ENCODE results near the gene DENND1B. TPM values are rescaled to one million over a fixed set of nuclear protein-coding genes. Genes with fewer than 3 reads are reported as not detected.

DENND1B gene
- polyA plus RNA-seq, 1 experiment = 5.2 TPM

- ChIA-PET CTCF (no interaction called here), POLR2A (no interaction called here)
- TF ChIP-seq, protein P1, sequence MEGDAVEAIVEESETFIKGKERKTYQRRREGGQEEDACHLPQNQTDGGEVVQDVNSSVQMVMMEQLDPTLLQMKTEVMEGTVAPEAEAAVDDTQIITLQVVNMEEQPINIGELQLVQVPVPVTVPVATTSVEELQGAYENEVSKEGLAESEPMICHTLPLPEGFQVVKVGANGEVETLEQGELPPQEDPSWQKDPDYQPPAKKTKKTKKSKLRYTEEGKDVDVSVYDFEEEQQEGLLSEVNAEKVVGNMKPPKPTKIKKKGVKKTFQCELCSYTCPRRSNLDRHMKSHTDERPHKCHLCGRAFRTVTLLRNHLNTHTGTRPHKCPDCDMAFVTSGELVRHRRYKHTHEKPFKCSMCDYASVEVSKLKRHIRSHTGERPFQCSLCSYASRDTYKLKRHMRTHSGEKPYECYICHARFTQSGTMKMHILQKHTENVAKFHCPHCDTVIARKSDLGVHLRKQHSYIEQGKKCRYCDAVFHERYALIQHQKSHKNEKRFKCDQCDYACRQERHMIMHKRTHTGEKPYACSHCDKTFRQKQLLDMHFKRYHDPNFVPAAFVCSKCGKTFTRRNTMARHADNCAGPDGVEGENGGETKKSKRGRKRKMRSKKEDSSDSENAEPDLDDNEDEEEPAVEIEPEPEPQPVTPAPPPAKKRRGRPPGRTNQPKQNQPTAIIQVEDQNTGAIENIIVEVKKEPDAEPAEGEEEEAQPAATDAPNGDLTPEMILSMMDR (IDR thresholded peaks at IDR 0.05; ENCODE audit: insufficient read depth, low read depth, low read length) = no peak
- no peaks in the 10 kb centered on the region for H3K36me3 ChIP-seq (ENCODE audit: control insufficient read depth, insufficient read depth, low read length)
- no peak for DNase-seq (ENCODE audit: low read depth)
- H3K27me3 ChIP-seq (ENCODE audit: control insufficient read depth, insufficient read depth, low read length) = no peaks in the 10 kb centered on the region
- H3K4me3 ChIP-seq (ENCODE audit: low read depth, low read length) = no peak overlapping the region
Measured at GRCh38 chr1:197546989-197547388, 228.3 kb downstream of the DENND1B start.

GRCh38 chr1:197544553-197544952 is 230.7 kb downstream of the DENND1B start:
- no peak for DNase-seq (ENCODE audit: low read depth)
- H3K4me3 ChIP-seq (ENCODE audit: low read depth, low read length) = no peak overlapping the region
- ChIA-PET POLR2A (no interaction called here), CTCF (interaction anchor here (1.4 kb wide), 1 partner anchor 23 kb away, joined by 4 read pairs; no protein-coding TSS in a partner anchor)
- TF ChIP-seq, protein P1 (IDR thresholded peaks at IDR 0.05; ENCODE audit: insufficient read depth, low read depth, low read length) = no peak
- no peaks in the 10 kb centered on the region for H3K36me3 ChIP-seq (ENCODE audit: control insufficient read depth, insufficient read depth, low read length)
- no peaks in the 10 kb centered on the region for H3K27me3 ChIP-seq (ENCODE audit: control insufficient read depth, insufficient read depth, low read length)

DNA sequence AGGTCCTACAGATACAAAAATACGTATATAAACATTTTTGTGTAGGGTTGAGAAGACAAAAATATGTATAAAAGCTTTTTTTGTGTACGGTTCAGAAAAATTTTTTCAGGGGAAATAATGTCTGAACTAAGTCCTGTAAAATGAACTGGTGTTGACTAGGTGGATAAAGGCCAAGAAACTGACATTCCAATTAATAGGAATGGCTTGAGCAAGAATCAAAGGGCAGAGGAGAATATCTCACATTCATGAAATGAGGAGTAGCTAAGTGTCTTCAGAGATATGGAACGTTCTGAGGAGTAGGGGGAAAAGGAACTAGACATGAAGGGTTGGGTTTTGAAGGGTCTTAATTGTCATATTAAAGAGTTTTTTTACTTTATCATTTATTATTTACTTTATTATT is 231.2 kb downstream of the DENND1B start:
- H3K36me3 ChIP-seq (ENCODE audit: control insufficient read depth, insufficient read depth, low read length) = no peaks in the 10 kb centered on the region
- no peak overlapping the region for H3K4me3 ChIP-seq (ENCODE audit: low read depth, low read length)
- POLR2A ChIA-PET = no interaction called here
- TF ChIP-seq, protein P1 (IDR thresholded peaks at IDR 0.05; ENCODE audit: insufficient read depth, low read depth, low read length) = no peak
- DNase-seq (ENCODE audit: low read depth) = no peak
- CTCF ChIA-PET = no interaction called here
- no peaks in the 10 kb centered on the region for H3K27me3 ChIP-seq (ENCODE audit: control insufficient read depth, insufficient read depth, low read length)

DNA sequence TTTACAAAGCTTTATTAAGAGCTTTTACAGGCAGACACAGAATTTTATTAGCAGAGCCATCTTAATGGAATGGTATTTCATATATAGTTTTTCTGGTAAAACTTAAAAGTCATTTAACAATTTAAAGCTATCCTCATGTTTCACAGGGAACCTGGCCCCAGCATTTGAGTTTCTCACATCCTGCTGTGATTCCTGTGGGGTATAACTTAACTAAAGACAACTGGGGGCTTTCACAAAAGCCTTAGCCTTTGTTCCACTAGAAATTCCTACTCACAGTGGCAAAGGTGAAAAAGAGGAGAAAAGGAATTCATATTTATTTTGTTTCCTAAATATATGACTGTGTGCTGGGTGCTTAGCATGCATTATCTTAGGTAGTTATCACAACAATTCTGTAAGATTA is 233.9 kb downstream of the DENND1B start:
- Histone ChIP-seq H3K4me3 (ENCODE audit: low read depth, low read length) (no peak overlapping the region), H3K36me3 (ENCODE audit: control insufficient read depth, insufficient read depth, low read length) (no peaks in the 10 kb centered on the region), H3K27me3 (ENCODE audit: control insufficient read depth, insufficient read depth, low read length) (no peaks in the 10 kb centered on the region)
- ChIA-PET POLR2A (no interaction called here), CTCF (interaction anchor here (0.6 kb wide), 2 partner anchors 20 to 129 kb away, joined by 3 read pairs; no protein-coding TSS in a partner anchor)
- no peak for DNase-seq (ENCODE audit: low read depth)
- TF ChIP-seq, protein P1 (IDR thresholded peaks at IDR 0.05; ENCODE audit: insufficient read depth, low read depth, low read length) = no peak

DNA sequence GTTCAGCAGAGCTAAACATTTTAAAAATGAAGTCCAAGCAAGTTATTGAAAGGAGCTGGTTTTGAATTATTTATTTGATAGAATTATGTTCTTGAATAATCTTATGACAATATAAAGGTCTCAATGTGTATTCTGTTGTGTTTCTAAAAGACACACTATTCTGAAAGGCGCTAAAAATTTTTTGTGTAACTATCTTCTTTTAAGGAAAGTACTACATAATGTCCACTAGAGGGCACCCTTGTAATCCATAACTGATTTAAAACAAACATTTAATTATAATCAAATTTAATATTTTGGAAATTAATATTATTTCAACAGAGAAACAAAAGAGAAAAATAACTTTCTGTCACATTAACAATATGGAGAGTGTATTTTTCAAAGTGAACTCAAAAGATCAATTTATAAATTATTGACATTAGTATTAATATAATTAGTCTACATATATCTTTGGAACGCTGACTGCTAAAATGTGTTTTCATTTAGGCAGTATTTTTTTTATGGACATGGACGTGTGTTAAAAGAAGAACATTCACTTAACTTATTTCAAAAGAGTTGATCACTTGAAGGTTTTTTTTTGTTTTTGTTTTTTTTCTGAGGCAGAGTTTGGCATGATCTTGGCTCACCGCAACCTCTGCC is 248.4 kb downstream of the DENND1B start:
- TF ChIP-seq, protein P1 (IDR thresholded peaks at IDR 0.05; ENCODE audit: insufficient read depth, low read depth, low read length) = peak; percentile 44
- ChIA-PET POLR2A (no interaction called here), CTCF (interaction anchor here (0.6 to 1.4 kb wide), 5 partner anchors 13 to 393 kb away, joined by 3 to 10 read pairs (median 4); partner anchors contain the start of gene LHX9)
- no peak for DNase-seq (ENCODE audit: low read depth)
- no peak overlapping the region for H3K4me3 ChIP-seq (ENCODE audit: low read depth, low read length)
- H3K36me3 ChIP-seq (ENCODE audit: control insufficient read depth, insufficient read depth, low read length) = no peaks in the 10 kb centered on the region
- no peaks in the 10 kb centered on the region for H3K27me3 ChIP-seq (ENCODE audit: control insufficient read depth, insufficient read depth, low read length)

All from BJ (cell line).